K562 (cell line): ENCODE results near the gene ACER3. TPM values are rescaled to one million over a fixed set of nuclear protein-coding genes. Genes with fewer than 3 reads are reported as not detected.
A peak's percentile ranks its signal among the peaks of the same experiment; 100 is the strongest.

Experiments used
- C11orf30 ChIP-seq: fragments of 450-650 bp; IDR thresholded peaks from 2 replicates; pipeline ENCODE4 v1.6.1; 2016; ENCODE audit warnings: low read depth, mild to moderate bottlenecking
- CBX1 ChIP-seq: sonication (generic); IDR thresholded peaks from 2 replicates; pipeline ENCODE4 v1.6.1; 2016; ENCODE audit warnings: antibody characterized with exemption, low read depth, mild to moderate bottlenecking
- E2F6 ChIP-seq, 2 experiments: IDR thresholded peaks; 2 replicates each; pipeline ENCODE4 v1.6.1; 2011; ENCODE audit warnings: borderline replicate concordance in 1 of 2, control low read depth in 1 of 2, low read depth in 1 of 2, low read length in 1 of 2, mild to moderate bottlenecking in 1 of 2, mixed read lengths in 1 of 2, moderate library complexity in 1 of 2; ENCODE audit not compliant: insufficient read depth in 1 of 2, insufficient read length in 1 of 2, poor library complexity in 1 of 2, severe bottlenecking in 1 of 2; ENCODE audit errors: extremely low read depth in 1 of 2
- ELF2 ChIP-seq: fragments of 250-450 bp; sonication (Bioruptor Pico); IDR thresholded peaks from 2 replicates; pipeline ENCODE4 v1.5.0; 2021; ENCODE audit warnings: mild to moderate bottlenecking
- FOXJ3 ChIP-seq: sonication (generic); formaldehyde crosslinking; IDR thresholded peaks from 2 replicates; pipeline ENCODE4 v1.4.0; 2020; ENCODE audit warnings: mild to moderate bottlenecking, missing genetic modification reagents
- MBD2 ChIP-seq: sonication (generic); IDR thresholded peaks from 2 replicates; pipeline ENCODE4 v1.6.1; 2016; ENCODE audit warnings: low read depth, borderline replicate concordance
- PRDM10 ChIP-seq: fragments of 450-650 bp; IDR thresholded peaks from 2 replicates; pipeline ENCODE4 v1.6.1; 2018; ENCODE audit not compliant: partially characterized antibody
- RBM14 ChIP-seq: fragments of 200-400 bp; formaldehyde crosslinking; IDR thresholded peaks from 2 replicates; pipeline ENCODE4 v1.6.1; 2018; ENCODE audit warnings: low read depth, mild to moderate bottlenecking, low read length, moderate library complexity, borderline replicate concordance; ENCODE audit not compliant: insufficient read depth
- RUNX1 ChIP-seq: sonication (generic); IDR thresholded peaks from 2 replicates; pipeline ENCODE4 v1.6.1; 2016; ENCODE audit warnings: antibody characterized with exemption, low read depth
- TCF7 ChIP-seq: sonication (generic); IDR thresholded peaks from 2 replicates; pipeline ENCODE4 v1.6.1; 2016; ENCODE audit warnings: antibody characterized with exemption, borderline replicate concordance
- ZKSCAN8 ChIP-seq: fragments of 200-800 bp; sonication (Bioruptor generic); IDR thresholded peaks from 2 replicates; pipeline ENCODE4 v1.6.1; 2016; ENCODE audit warnings: missing genetic modification characterization, missing compliant biosample characterization
- polyA plus RNA-seq, 8 experiments: library from polyadenylated mRNA; depleted of rRNA in 4 of 8; stranded (reverse) in 5 of 8; unstranded in 3 of 8; fragments of >200 nt; fragmentation: Nextera tagmentation in 2 of 8; fragmentation: Illumina TruSeq in 1 of 8; extraction: Ambion mirVana in 2 of 8; extraction: Trizol in 1 of 8; gene quantifications; 2 replicates each; pipeline versions ENCODE4 v1.2.1 to v1.2.3, GENCODE V29; 2011 to 2014; ENCODE audit warnings: inconsistent platforms in 1 of 8, missing spikeins in 1 of 8
- total RNA-seq, 7 experiments: library from RNA; depleted of rRNA in 6 of 7; stranded (reverse); fragments of >200 nt in 6 of 7; fragmentation: Illumina TruSeq in 2 of 7; extraction: Trizol in 2 of 7; gene quantifications; 2 replicates each; pipeline versions ENCODE4 v1.2.1 to v1.2.3, GENCODE V29; 2011 to 2021; ENCODE audit warnings: low replicate concordance in 1 of 7
- TF ChIP-seq, protein P1 (sequence below): sonication (generic); formaldehyde crosslinking; IDR thresholded peaks from 2 replicates; pipeline ENCODE4 v1.8.0; 2022; ENCODE audit warnings: missing genetic modification reagents, mild to moderate bottlenecking, borderline replicate concordance
- TF ChIP-seq, protein P2 (sequence below): sonication (generic); formaldehyde crosslinking; IDR thresholded peaks from 2 replicates; pipeline ENCODE4 v1.8.0; 2023; ENCODE audit warnings: missing genetic modification reagents, mild to moderate bottlenecking, borderline replicate concordance

ACER3 gene
- total and polyA plus RNA-seq, 9 of the 15 experiments (the other 6 are each of a cell fraction or from before 2014, with no cell fraction given) = 2.0 to 23.8 (median 9.5) TPM

DNA sequence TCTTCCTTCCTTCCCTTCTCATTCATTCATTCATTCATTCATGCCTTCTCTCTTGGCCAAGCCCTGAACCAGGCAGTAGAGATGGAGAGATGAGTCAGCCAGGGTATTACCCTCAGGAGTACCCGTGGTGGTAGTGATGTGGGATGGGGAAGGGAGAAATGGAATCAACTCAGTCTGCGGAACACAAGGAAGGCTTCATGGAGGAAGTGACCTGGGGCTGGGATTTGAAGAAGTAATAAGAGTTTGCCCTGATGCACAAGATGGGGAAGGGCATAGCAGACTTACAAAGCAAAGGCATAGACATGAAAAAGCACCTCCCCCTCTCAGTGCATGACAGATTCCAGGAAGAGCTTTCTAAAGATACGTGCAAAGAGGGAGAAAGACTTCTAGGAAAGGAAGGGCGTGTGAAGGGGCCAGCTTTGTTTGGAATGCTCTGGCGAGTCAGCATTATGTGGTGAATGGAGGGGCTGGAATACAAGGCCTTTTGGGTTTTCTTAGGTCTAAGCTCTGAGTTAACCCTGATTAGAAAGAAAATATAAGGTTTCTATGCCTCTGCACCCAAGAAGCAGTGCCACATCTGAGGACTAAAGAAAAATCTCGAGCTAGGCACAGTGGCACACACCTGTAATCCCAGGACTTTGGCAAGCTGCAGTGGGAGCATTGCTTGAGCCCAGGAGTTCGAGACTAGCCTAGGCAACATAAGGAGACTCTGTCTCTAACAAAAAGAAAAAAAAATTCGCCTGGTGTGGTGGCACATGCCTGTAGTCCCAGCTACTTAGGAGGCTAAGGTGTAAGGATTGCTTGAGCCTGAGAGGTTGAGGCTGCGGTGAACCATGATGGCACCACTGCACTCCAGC is 36.4 kb upstream of the ACER3 start (continued):
- no peak for TF ChIP-seq E2F6 (IDR thresholded peaks at IDR 0.05; ENCODE audit: borderline replicate concordance in 1 of 2, extremely low read depth in 1 of 2, insufficient read depth in 1 of 2, insufficient read length in 1 of 2, low read depth in 1 of 2, low read length in 1 of 2, poor library complexity in 1 of 2, severe bottlenecking in 1 of 2)
- no peak for TF ChIP-seq ZKSCAN8
- TF ChIP-seq ELF2 = no peak
- peak; percentile 92 for TF ChIP-seq C11orf30
- TF ChIP-seq FOXJ3 (CRISPR knock-in tag) = no peak
- TF ChIP-seq RBM14 = no peak
- TF ChIP-seq MBD2 = no peak; the same call in 1 of the 2 replicates
- TF ChIP-seq PRDM10 = peak; percentile 94
- no peak for TF ChIP-seq TCF7
- TF ChIP-seq, protein P1, sequence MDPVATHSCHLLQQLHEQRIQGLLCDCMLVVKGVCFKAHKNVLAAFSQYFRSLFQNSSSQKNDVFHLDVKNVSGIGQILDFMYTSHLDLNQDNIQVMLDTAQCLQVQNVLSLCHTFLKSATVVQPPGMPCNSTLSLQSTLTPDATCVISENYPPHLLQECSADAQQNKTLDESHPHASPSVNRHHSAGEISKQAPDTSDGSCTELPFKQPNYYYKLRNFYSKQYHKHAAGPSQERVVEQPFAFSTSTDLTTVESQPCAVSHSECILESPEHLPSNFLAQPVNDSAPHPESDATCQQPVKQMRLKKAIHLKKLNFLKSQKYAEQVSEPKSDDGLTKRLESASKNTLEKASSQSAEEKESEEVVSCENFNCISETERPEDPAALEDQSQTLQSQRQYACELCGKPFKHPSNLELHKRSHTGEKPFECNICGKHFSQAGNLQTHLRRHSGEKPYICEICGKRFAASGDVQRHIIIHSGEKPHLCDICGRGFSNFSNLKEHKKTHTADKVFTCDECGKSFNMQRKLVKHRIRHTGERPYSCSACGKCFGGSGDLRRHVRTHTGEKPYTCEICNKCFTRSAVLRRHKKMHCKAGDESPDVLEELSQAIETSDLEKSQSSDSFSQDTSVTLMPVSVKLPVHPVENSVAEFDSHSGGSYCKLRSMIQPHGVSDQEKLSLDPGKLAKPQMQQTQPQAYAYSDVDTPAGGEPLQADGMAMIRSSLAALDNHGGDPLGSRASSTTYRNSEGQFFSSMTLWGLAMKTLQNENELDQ (CRISPR knock-in tag) = no peak
- TF ChIP-seq, protein P2, sequence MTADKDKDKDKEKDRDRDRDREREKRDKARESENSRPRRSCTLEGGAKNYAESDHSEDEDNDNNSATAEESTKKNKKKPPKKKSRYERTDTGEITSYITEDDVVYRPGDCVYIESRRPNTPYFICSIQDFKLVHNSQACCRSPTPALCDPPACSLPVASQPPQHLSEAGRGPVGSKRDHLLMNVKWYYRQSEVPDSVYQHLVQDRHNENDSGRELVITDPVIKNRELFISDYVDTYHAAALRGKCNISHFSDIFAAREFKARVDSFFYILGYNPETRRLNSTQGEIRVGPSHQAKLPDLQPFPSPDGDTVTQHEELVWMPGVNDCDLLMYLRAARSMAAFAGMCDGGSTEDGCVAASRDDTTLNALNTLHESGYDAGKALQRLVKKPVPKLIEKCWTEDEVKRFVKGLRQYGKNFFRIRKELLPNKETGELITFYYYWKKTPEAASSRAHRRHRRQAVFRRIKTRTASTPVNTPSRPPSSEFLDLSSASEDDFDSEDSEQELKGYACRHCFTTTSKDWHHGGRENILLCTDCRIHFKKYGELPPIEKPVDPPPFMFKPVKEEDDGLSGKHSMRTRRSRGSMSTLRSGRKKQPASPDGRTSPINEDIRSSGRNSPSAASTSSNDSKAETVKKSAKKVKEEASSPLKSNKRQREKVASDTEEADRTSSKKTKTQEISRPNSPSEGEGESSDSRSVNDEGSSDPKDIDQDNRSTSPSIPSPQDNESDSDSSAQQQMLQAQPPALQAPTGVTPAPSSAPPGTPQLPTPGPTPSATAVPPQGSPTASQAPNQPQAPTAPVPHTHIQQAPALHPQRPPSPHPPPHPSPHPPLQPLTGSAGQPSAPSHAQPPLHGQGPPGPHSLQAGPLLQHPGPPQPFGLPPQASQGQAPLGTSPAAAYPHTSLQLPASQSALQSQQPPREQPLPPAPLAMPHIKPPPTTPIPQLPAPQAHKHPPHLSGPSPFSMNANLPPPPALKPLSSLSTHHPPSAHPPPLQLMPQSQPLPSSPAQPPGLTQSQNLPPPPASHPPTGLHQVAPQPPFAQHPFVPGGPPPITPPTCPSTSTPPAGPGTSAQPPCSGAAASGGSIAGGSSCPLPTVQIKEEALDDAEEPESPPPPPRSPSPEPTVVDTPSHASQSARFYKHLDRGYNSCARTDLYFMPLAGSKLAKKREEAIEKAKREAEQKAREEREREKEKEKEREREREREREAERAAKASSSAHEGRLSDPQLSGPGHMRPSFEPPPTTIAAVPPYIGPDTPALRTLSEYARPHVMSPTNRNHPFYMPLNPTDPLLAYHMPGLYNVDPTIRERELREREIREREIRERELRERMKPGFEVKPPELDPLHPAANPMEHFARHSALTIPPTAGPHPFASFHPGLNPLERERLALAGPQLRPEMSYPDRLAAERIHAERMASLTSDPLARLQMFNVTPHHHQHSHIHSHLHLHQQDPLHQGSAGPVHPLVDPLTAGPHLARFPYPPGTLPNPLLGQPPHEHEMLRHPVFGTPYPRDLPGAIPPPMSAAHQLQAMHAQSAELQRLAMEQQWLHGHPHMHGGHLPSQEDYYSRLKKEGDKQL = no peak
- no peak for TF ChIP-seq RUNX1
- peak; percentile 35; the same call in 1 of the 2 replicates for TF ChIP-seq CBX1
